H1 (cell line): ENCODE measurements around the gene ST6GALNAC3. TPM values are rescaled to one million over a fixed set of nuclear protein-coding genes. Genes with fewer than 3 reads are reported as not detected.

Experiments used
- CTCF ChIA-PET: fragments of 300-600 bp; sonication (Branson Sonifier 250); formaldehyde crosslinking; loops from one replicate; lab custom pipeline; 2021; ENCODE audit not compliant: partially characterized antibody; lab: Charles Lee
- POLR2A ChIA-PET: fragments of 300-600 bp; sonication (Branson Sonifier 250); formaldehyde crosslinking; loops from one replicate; lab custom pipeline; 2021; ENCODE audit warnings: inconsistent platforms; ENCODE audit not compliant: partially characterized antibody; lab: Charles Lee
- DNase-seq, 2 experiments: peaks; one replicate each; pipeline versions ENCODE4 v3.0.0 to v3.0.0-alpha.2; 2010 to 2022; ENCODE audit warnings: low spot score in 2 of 2, low read depth in 1 of 2, mixed read lengths in 1 of 2
- FAIRE-seq: peaks from 2 replicates; lab custom pipeline; 2011; peaks lifted over from hg19 to GRCh38; lab: Jason Lieb, UNC
- H2AFZ ChIP-seq: 2 replicates; pipeline ENCODE4 v1.8.1; 2012; ENCODE audit warnings: low read length, inconsistent platforms
- H2AK5ac ChIP-seq: 2 replicates; pipeline ENCODE4 v1.6.1; 2013; ENCODE audit warnings: low read depth, low read length
- H2BK120ac ChIP-seq: replicated peaks from 2 replicates; pipeline ENCODE3; 2013; ENCODE audit warnings: low read depth, low read length, inconsistent platforms
- H2BK12ac ChIP-seq: 2 replicates; pipeline ENCODE4 v1.6.1; 2013; ENCODE audit warnings: low read depth, low read length
- H2BK15ac ChIP-seq: 2 replicates; pipeline ENCODE4 v1.6.1; 2013; ENCODE audit warnings: low read length
- H2BK20ac ChIP-seq: 2 replicates; pipeline ENCODE4 v1.6.1; 2013; ENCODE audit warnings: low read length
- H2BK5ac ChIP-seq: 2 replicates; pipeline ENCODE4 v1.6.1; 2013; ENCODE audit warnings: low read depth, low read length
- H3K14ac ChIP-seq: 2 replicates; pipeline ENCODE4 v1.6.1; 2013; ENCODE audit warnings: inconsistent platforms; ENCODE audit not compliant: insufficient read length
- H3K18ac ChIP-seq: 2 replicates; pipeline ENCODE4 v1.6.1; 2013; ENCODE audit warnings: low read length; ENCODE audit errors: extremely low read depth
- H3K23ac ChIP-seq: 2 replicates; pipeline ENCODE4 v1.6.1; 2013; ENCODE audit warnings: inconsistent platforms; ENCODE audit not compliant: insufficient read length
- H3K23me2 ChIP-seq: 2 replicates; pipeline ENCODE4 v1.6.1; 2013; ENCODE audit warnings: low read depth, low read length
- H3K27ac ChIP-seq: 2 replicates; pipeline ENCODE4 v1.6.1; 2011; ENCODE audit warnings: low read depth, low read length, inconsistent platforms
- H3K27me3 ChIP-seq, 4 experiments: replicated peaks in 1 of 4; 1 replicate in 1 of 4; 2 replicates in 3 of 4; pipeline versions ENCODE4 v1.6.1 to v1.8.1; 2011 to 2013; ENCODE audit warnings: low read length in 3 of 4, mild to moderate bottlenecking in 3 of 4, inconsistent platforms in 2 of 4, mixed read lengths in 2 of 4, moderate library complexity in 1 of 4; ENCODE audit not compliant: control insufficient read depth in 3 of 4, insufficient read depth in 3 of 4; ENCODE audit errors: extremely low read depth in 1 of 4
- H3K36me3 ChIP-seq, 4 experiments: 2 replicates each; pipeline versions ENCODE4 v1.6.1 to v1.8.1; 2011 to 2013; ENCODE audit warnings: mild to moderate bottlenecking in 4 of 4, low read length in 3 of 4, moderate library complexity in 2 of 4, control low read depth in 1 of 4, inconsistent platforms in 1 of 4; ENCODE audit not compliant: insufficient read depth in 4 of 4, control insufficient read depth in 2 of 4
- H3K4ac ChIP-seq: replicated peaks from 2 replicates; pipeline ENCODE3; 2013; ENCODE audit warnings: low read length, low read depth, mixed read lengths, inconsistent platforms; ENCODE audit not compliant: insufficient read length
- H3K4me1 ChIP-seq, 4 experiments: replicated peaks in 1 of 4; 1 replicate in 1 of 4; 2 replicates in 3 of 4; pipeline versions ENCODE4 v1.6.1 to v1.8.1; 2011 to 2013; ENCODE audit warnings: low read length in 3 of 4, inconsistent platforms in 2 of 4, mixed read lengths in 1 of 4; ENCODE audit not compliant: insufficient read depth in 4 of 4, control insufficient read depth in 3 of 4
- H3K4me2 ChIP-seq, 2 experiments: 2 replicates each; pipeline versions ENCODE4 v1.6.1 to v1.8.1; 2011 to 2013; ENCODE audit warnings: low read depth in 2 of 2, low read length in 2 of 2, control low read depth in 1 of 2, inconsistent platforms in 1 of 2, mild to moderate bottlenecking in 1 of 2; ENCODE audit not compliant: insufficient read depth in 1 of 2
- H3K4me3 ChIP-seq, 4 experiments: fragments of 200-600, 300-600 bp in 1 of 4; sonication (generic), shearing (Covaris generic), sonication (Bioruptor Twin) in 1 of 4; 2 replicates each; pipeline versions ENCODE4 v1.5.1 to v1.8.1; 2011 to 2016; ENCODE audit warnings: low read length in 4 of 4, low read depth in 3 of 4, control low read depth in 2 of 4, inconsistent platforms in 2 of 4, mild to moderate bottlenecking in 2 of 4, mixed read lengths in 1 of 4, moderate library complexity in 1 of 4; ENCODE audit not compliant: insufficient read depth in 2 of 4; ENCODE audit errors: extremely low read depth in 1 of 4
- H3K56ac ChIP-seq: replicated peaks from 2 replicates; pipeline ENCODE3; 2013; ENCODE audit warnings: low read depth, mild to moderate bottlenecking, mixed read lengths, low read length, inconsistent platforms; ENCODE audit not compliant: insufficient read length
- H3K79me1 ChIP-seq: 2 replicates; pipeline ENCODE4 v1.6.1; 2013; ENCODE audit warnings: low read depth, low read length, control low read depth
- H3K79me2 ChIP-seq, 2 experiments: 2 replicates each; pipeline versions ENCODE4 v1.6.1 to v1.8.1; 2012 to 2013; ENCODE audit warnings: low read length in 2 of 2, mild to moderate bottlenecking in 2 of 2, inconsistent platforms in 1 of 2; ENCODE audit not compliant: insufficient read depth in 2 of 2, control insufficient read depth in 1 of 2
- H3K9ac ChIP-seq, 4 experiments: replicated peaks in 1 of 4; 1 replicate in 1 of 4; 2 replicates in 3 of 4; pipeline versions ENCODE4 v1.6.1 to v1.8.1; 2011 to 2013; ENCODE audit warnings: low read depth in 3 of 4, low read length in 3 of 4, control low read depth in 2 of 4, mild to moderate bottlenecking in 2 of 4, moderate library complexity in 2 of 4, inconsistent platforms in 1 of 4; ENCODE audit errors: extremely low read depth in 1 of 4
- H3K9me3 ChIP-seq, 2 experiments: 2 replicates each; pipeline versions ENCODE4 v1.6.1 to v1.8.1; 2012 to 2013; ENCODE audit warnings: mild to moderate bottlenecking in 2 of 2, moderate library complexity in 2 of 2, control low read depth in 1 of 2, inconsistent platforms in 1 of 2, low read depth in 1 of 2, low read length in 1 of 2, mixed read lengths in 1 of 2; ENCODE audit not compliant: insufficient read depth in 2 of 2
- H4K20me1 ChIP-seq, 2 experiments: replicated peaks in 1 of 2; 2 replicates each; pipeline versions ENCODE3 to v1.8.1; 2011 to 2013; ENCODE audit warnings: inconsistent platforms in 2 of 2, low read length in 2 of 2, mild to moderate bottlenecking in 1 of 2; ENCODE audit not compliant: insufficient read depth in 2 of 2, control insufficient read depth in 1 of 2
- H4K5ac ChIP-seq: 2 replicates; pipeline ENCODE4 v1.6.1; 2013; ENCODE audit warnings: low read length, low read depth, mixed read lengths, inconsistent platforms; ENCODE audit not compliant: insufficient read length
- H4K8ac ChIP-seq: 2 replicates; pipeline ENCODE4 v1.8.0; 2013; ENCODE audit warnings: mild to moderate bottlenecking, moderate library complexity, low read length, inconsistent platforms; ENCODE audit not compliant: insufficient read depth; ENCODE audit errors: extremely low read depth
- H4K91ac ChIP-seq: replicated peaks from 2 replicates; pipeline ENCODE3; 2013; ENCODE audit warnings: low read length, mixed read lengths, inconsistent platforms; ENCODE audit not compliant: insufficient read length
- BACH1 ChIP-seq: IDR thresholded peaks from 2 replicates; pipeline ENCODE4 v1.6.1; 2012; ENCODE audit warnings: low read length, improper control_type of control experiment
- CHD2 ChIP-seq: IDR thresholded peaks from 2 replicates; pipeline ENCODE4 v1.6.1; 2012; ENCODE audit warnings: low read length, improper control_type of control experiment
- SP4 ChIP-seq: IDR thresholded peaks from 2 replicates; pipeline ENCODE4 v1.6.1; 2012; ENCODE audit warnings: low read length, inconsistent platforms
- TEAD4 ChIP-seq: IDR thresholded peaks from 2 replicates; pipeline ENCODE4 v1.6.1; 2012; ENCODE audit warnings: low read depth, low read length, inconsistent platforms, mixed read lengths
- WGBS, 2 experiments: shearing (Covaris generic) in 1 of 2; methylation state at CpG; one replicate each; pipeline versions ENCODE4 v1.1.6 to v1.1.7; 2013 to 2015; ENCODE audit warnings: low lambda C conversion rate in 2 of 2, mixed read lengths in 2 of 2, inconsistent platforms in 1 of 2, low coverage in 1 of 2, missing lambda C conversion rate in 1 of 2; ENCODE audit not compliant: insufficient replicate concordance in 2 of 2, insufficient coverage in 1 of 2, insufficient read length in 1 of 2; ENCODE audit errors: extremely low coverage in 1 of 2, missing lambda C conversion rate in 1 of 2; 5-methylcytosine and 5-hydroxymethylcytosine counted together
- polyA plus RNA-seq, 7 experiments: library from polyadenylated mRNA; depleted of rRNA in 3 of 7; stranded (reverse) in 5 of 7; unstranded in 2 of 7; fragments of >200 nt in 5 of 7; fragments of 200-250 nt in 2 of 7; gene quantifications; 1 replicate in 5 of 7; 2 replicates in 1 of 7; 4 replicates in 1 of 7; pipeline versions ENCODE4 v1.2.1 to v1.2.3, GENCODE V29; 2011 to 2013; ENCODE audit warnings: missing spikeins in 2 of 7, mixed read lengths in 2 of 7
- total RNA-seq: library from RNA; stranded (reverse); fragmentation: NEBNext Ultra II Directional; extraction: Animal tissue kit (Norgen Biotek cat#: 25700); gene quantifications from 2 replicates; pipeline ENCODE4 v1.2.1, GENCODE V29; 2021
- TF ChIP-seq, protein P1 (sequence below): IDR thresholded peaks from 2 replicates; pipeline ENCODE4 v1.6.1; 2012; ENCODE audit warnings: low read length, inconsistent platforms

The ST6GALNAC3 gene
- total and polyA plus RNA-seq, 2 of the 8 experiments (the other 6 are each of a cell fraction or from before 2014, with no cell fraction given) = 4.9 to 19.0 TPM

DNA sequence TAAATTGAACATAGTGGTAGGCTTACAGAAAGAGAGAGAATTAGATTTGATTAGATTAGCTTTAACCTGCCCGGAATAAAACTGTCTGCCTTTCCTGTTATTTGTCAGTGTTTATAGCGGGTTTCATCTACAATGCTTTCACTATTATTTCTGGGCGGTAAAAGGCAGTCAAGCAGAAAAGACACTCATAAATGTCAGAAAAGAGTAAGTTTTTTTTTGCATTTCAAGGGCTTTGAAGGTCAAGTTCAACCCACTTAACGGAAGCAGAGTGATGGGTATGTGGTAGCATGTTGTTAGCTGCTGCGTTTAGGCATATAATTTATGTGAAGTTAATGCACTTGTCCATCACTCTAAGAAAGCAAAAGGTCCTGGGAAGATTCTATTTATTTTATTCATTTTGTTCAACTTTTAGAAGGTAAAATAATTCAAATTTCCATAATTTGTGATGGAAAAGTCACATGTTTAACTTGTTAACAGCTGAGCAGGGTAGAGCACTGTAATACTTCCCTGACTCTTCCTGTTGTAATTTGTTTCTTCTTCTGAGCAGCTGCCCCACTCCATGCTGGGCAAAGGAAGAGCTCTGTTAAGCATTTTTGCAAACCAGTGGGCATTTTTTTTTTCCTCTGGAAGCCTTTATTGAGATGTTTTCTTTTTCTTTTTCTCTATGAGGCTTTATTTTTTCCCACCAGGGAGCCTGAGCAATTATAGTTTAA, 220.1 kb downstream of the ST6GALNAC3 start:
- Histone ChIP-seq H3K14ac (no peak overlapping the region), H2AFZ (no peak overlapping the region), H3K9me3 (no peaks in the 10 kb centered on the region), H3K23me2 (no peaks in the 10 kb centered on the region), H2BK5ac (no peak overlapping the region), H2BK120ac (no peak overlapping the region), H3K27ac (no peak overlapping the region), H4K5ac (no peak overlapping the region), H3K36me3 (no peaks in the 10 kb centered on the region), H3K79me2 (no peaks in the 10 kb centered on the region), H2BK20ac (no peak overlapping the region), H3K27me3 (no peaks in the 10 kb centered on the region), H2AK5ac (no peak overlapping the region), H3K4ac (no peak overlapping the region), H3K23ac (no peak overlapping the region), H3K79me1 (no peaks in the 10 kb centered on the region), H3K18ac (no peak overlapping the region), H3K56ac (no peak overlapping the region), H2BK12ac (no peak overlapping the region), H4K20me1 (no peaks in the 10 kb centered on the region), H4K91ac (no peak overlapping the region), H4K8ac (no peak overlapping the region), H2BK15ac (no peak overlapping the region), H3K9ac (no peak overlapping the region), H3K4me3 (no peak overlapping the region), H3K4me2 (no peak overlapping the region), H3K4me1 (peaks cover 0 to 14% (median 3%) of the 10 kb centered on the region in 4 experiments; a peak in 4 of 7 replicates)
- ChIA-PET POLR2A (no interaction called here), CTCF (interaction anchor here (0.6 kb wide), 1 partner anchor 1095 kb away, joined by 4 read pairs; no protein-coding TSS in a partner anchor)
- TF ChIP-seq TEAD4 (no peak), CHD2 (no peak), BACH1 (no peak), SP4 (no peak)
- TF ChIP-seq, protein P1, sequence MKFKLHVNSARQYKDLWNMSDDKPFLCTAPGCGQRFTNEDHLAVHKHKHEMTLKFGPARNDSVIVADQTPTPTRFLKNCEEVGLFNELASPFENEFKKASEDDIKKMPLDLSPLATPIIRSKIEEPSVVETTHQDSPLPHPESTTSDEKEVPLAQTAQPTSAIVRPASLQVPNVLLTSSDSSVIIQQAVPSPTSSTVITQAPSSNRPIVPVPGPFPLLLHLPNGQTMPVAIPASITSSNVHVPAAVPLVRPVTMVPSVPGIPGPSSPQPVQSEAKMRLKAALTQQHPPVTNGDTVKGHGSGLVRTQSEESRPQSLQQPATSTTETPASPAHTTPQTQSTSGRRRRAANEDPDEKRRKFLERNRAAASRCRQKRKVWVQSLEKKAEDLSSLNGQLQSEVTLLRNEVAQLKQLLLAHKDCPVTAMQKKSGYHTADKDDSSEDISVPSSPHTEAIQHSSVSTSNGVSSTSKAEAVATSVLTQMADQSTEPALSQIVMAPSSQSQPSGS = no peak
- FAIRE-seq (no peak), DNase-seq (no peak)
- WGBS, 2 experiments = 90% methylated on average over 5 of the region's 5 CpGs; no CpG with 5 or more reads in 1 of the 2 experiments
